WTC11 (cell line): Measurements from ENCODE around the gene SLC2A11. TPM values are rescaled to one million over a fixed set of nuclear protein-coding genes. Genes with fewer than 3 reads are reported as not detected.

Experiments
- ATAC-seq: fragments of 200-7000 bp; cut with Tn5 transposase; 2 replicates; pipeline ENCODE4 v1.10.0; 2021; ENCODE audit warnings: mild to moderate bottlenecking, moderate library complexity
- CTCF ChIA-PET: fragments of 300-600 bp; sonication (Branson Sonifier 250); formaldehyde crosslinking; loops from one replicate; lab custom pipeline; 2021; ENCODE audit warnings: antibody characterized with exemption; lab: Charles Lee
- POLR2A ChIA-PET: fragments of 350-600 bp; sonication (Branson Sonifier 250); formaldehyde crosslinking; loops from one replicate; lab custom pipeline; 2021; ENCODE audit warnings: antibody characterized with exemption; lab: Charles Lee
- DNase-seq: peaks from one replicate; pipeline ENCODE4 v3.0.0; 2021; ENCODE audit warnings: low spot score
- H3K27ac Mint-ChIP-seq: 2 replicates; pipeline ENCODE4 v1.8.0; 2021; ENCODE audit warnings: mixed read lengths
- H3K27me3 Mint-ChIP-seq: 2 replicates; pipeline ENCODE4 v1.8.0; 2021; ENCODE audit warnings: low read depth, mild to moderate bottlenecking, moderate library complexity, mixed read lengths
- H3K36me3 Mint-ChIP-seq: 2 replicates; pipeline ENCODE4 v1.8.0; 2021; ENCODE audit warnings: mixed read lengths
- H3K4me1 Mint-ChIP-seq: 2 replicates; pipeline ENCODE4 v1.8.0; 2022; ENCODE audit warnings: mixed read lengths
- H3K4me3 Mint-ChIP-seq: 2 replicates; pipeline ENCODE4 v1.8.0; 2021; ENCODE audit warnings: mild to moderate bottlenecking, moderate library complexity, mixed read lengths
- H3K9me3 Mint-ChIP-seq: 2 replicates; pipeline ENCODE4 v1.8.0; 2021; ENCODE audit warnings: mixed read lengths
- CTCF ChIP-seq: fragments of 200-600 bp; IDR thresholded peaks from 2 replicates; pipeline ENCODE4 v1.8.0; 2022; ENCODE audit warnings: antibody characterized with exemption
- ESRRA ChIP-seq: sonication (generic); formaldehyde crosslinking; IDR thresholded peaks from 2 replicates; pipeline ENCODE4 v1.8.1; 2022; ENCODE audit warnings: mild to moderate bottlenecking, missing genetic modification reagents, borderline replicate concordance
- ETV6 ChIP-seq: sonication (generic); formaldehyde crosslinking; IDR thresholded peaks from 2 replicates; pipeline ENCODE4 v1.8.1; 2022; ENCODE audit warnings: mild to moderate bottlenecking, missing genetic modification reagents
- GRHL2 ChIP-seq: fragments of 250-450 bp; sonication (Bioruptor Pico); IDR thresholded peaks from 2 replicates; pipeline ENCODE4 v1.8.0; 2022; ENCODE audit warnings: mild to moderate bottlenecking, moderate library complexity; ENCODE audit not compliant: insufficient replicate concordance, severe bottlenecking
- KAT7 ChIP-seq: sonication (generic); formaldehyde crosslinking; IDR thresholded peaks from 2 replicates; pipeline ENCODE4 v1.8.1; 2023; ENCODE audit warnings: missing genetic modification reagents, mild to moderate bottlenecking, borderline replicate concordance
- MLX ChIP-seq: sonication (generic); formaldehyde crosslinking; IDR thresholded peaks from 2 replicates; pipeline ENCODE4 v1.8.1; 2023; ENCODE audit warnings: mild to moderate bottlenecking, missing genetic modification reagents, moderate library complexity
- NFYB ChIP-seq: sonication (generic); formaldehyde crosslinking; conservative IDR thresholded peaks from 2 replicates; pipeline ENCODE4 v1.8.0; 2022; ENCODE audit warnings: low read depth, missing genetic modification reagents
- OVOL2 ChIP-seq: fragments of 250-450 bp; sonication (Bioruptor Pico); IDR thresholded peaks from 2 replicates; pipeline ENCODE4 v1.9.0; 2021; ENCODE audit warnings: mild to moderate bottlenecking, borderline replicate concordance
- RELA ChIP-seq: sonication (generic); formaldehyde crosslinking; IDR thresholded peaks from 2 replicates; pipeline ENCODE4 v1.8.1; 2022; ENCODE audit warnings: missing genetic modification reagents, mild to moderate bottlenecking, borderline replicate concordance
- RORB ChIP-seq: fragments of 250-450 bp; sonication (Bioruptor Pico); IDR thresholded peaks from 2 replicates; pipeline ENCODE4 v1.9.0; 2021; ENCODE audit warnings: mild to moderate bottlenecking
- SMAD4 ChIP-seq: sonication (generic); formaldehyde crosslinking; IDR thresholded peaks from 2 replicates; pipeline ENCODE4 v1.8.0; 2022; ENCODE audit warnings: mild to moderate bottlenecking, missing genetic modification reagents
- SOX15 ChIP-seq: fragments of 250-450 bp; sonication (Bioruptor Pico); IDR thresholded peaks from 2 replicates; pipeline ENCODE4 v1.9.0; 2021; ENCODE audit warnings: mild to moderate bottlenecking
- SP1 ChIP-seq: sonication (generic); formaldehyde crosslinking; conservative IDR thresholded peaks from 2 replicates; pipeline ENCODE4 v1.8.1; 2022; ENCODE audit warnings: missing genetic modification reagents
- TEAD1 ChIP-seq: sonication (generic); formaldehyde crosslinking; IDR thresholded peaks from 2 replicates; pipeline ENCODE4 v1.8.0; 2022; ENCODE audit warnings: mild to moderate bottlenecking, missing genetic modification reagents
- ZBTB21 ChIP-seq: sonication (generic); formaldehyde crosslinking; IDR thresholded peaks from 2 replicates; pipeline ENCODE4 v1.8.1; 2023; ENCODE audit warnings: mild to moderate bottlenecking, missing genetic modification reagents, borderline replicate concordance
- ZBTB43 ChIP-seq: sonication (generic); formaldehyde crosslinking; IDR thresholded peaks from 2 replicates; pipeline ENCODE4 v1.8.1; 2023; ENCODE audit warnings: mild to moderate bottlenecking, missing genetic modification reagents
- ZNF121 ChIP-seq: sonication (generic); formaldehyde crosslinking; IDR thresholded peaks from 2 replicates; pipeline ENCODE4 v1.8.0; 2023; ENCODE audit warnings: missing genetic modification reagents
- ZNF138 ChIP-seq: sonication (generic); formaldehyde crosslinking; conservative IDR thresholded peaks from 2 replicates; pipeline ENCODE4 v1.8.1; 2022; ENCODE audit warnings: mild to moderate bottlenecking, moderate library complexity, missing genetic modification reagents
- ZNF512 ChIP-seq: sonication (generic); formaldehyde crosslinking; IDR thresholded peaks from 2 replicates; pipeline ENCODE4 v1.8.1; 2022; ENCODE audit warnings: missing genetic modification reagents, borderline replicate concordance
- total RNA-seq: library from RNA; stranded (reverse); gene quantifications from 3 replicates; pipeline ENCODE4 v1.2.3, GENCODE V29; 2021
- TF ChIP-seq, protein P1 (sequence below): fragments of 250-450 bp; sonication (Bioruptor Pico); IDR thresholded peaks from 2 replicates; pipeline ENCODE4 v1.8.0; 2021; ENCODE audit warnings: mild to moderate bottlenecking
- TF ChIP-seq, protein P2 (sequence below): sonication (generic); formaldehyde crosslinking; IDR thresholded peaks from 2 replicates; pipeline ENCODE4 v1.8.1; 2023; ENCODE audit warnings: mild to moderate bottlenecking, moderate library complexity, missing genetic modification reagents
- TF ChIP-seq, protein P3 (sequence below): fragments of 250-450 bp; sonication (Bioruptor Pico); IDR thresholded peaks from 2 replicates; pipeline ENCODE4 v1.9.0; 2021; ENCODE audit warnings: mild to moderate bottlenecking
- TF ChIP-seq, protein P4 (sequence below): sonication (generic); formaldehyde crosslinking; IDR thresholded peaks from 2 replicates; pipeline ENCODE4 v1.8.1; 2022; ENCODE audit warnings: low read depth, mild to moderate bottlenecking, moderate library complexity, missing genetic modification reagents, borderline replicate concordance

The SLC2A11 gene
- total RNA-seq, 1 experiment from 2014 or later: 19.9 TPM

- ATAC-seq: no peak
- peaks cover 2% of the 10 kb centered on the region; the same call in 1 of the 2 replicates for H3K36me3 Mint-ChIP-seq
- TF ChIP-seq GRHL2 (CRISPR knock-in tag): no peak
- no peak for TF ChIP-seq ESRRA
- no peak for TF ChIP-seq ZNF512 (CRISPR knock-in tag)
- no peak for TF ChIP-seq SMAD4 (CRISPR knock-in tag)
- TF ChIP-seq RORB (CRISPR knock-in tag): no peak
- no peak for TF ChIP-seq ZBTB21 (CRISPR knock-in tag)
- no peak for TF ChIP-seq TEAD1 (CRISPR knock-in tag)
- CTCF ChIA-PET: interaction anchor here (0.7 to 3.0 kb wide), 15 partner anchors 8 to 98 kb away, joined by 3 to 93 read pairs (median 12); partner anchors contain the start of genes CHCHD10 and MIF
- H3K9me3 Mint-ChIP-seq: no peaks in the 10 kb centered on the region
- POLR2A ChIA-PET: interaction anchor here (0.6 to 2.4 kb wide), 6 partner anchors 10 to 118 kb away, joined by 3 to 27 read pairs (median 8); partner anchors contain the start of gene MIF
- peak overlapping the region; percentile 79 for H3K4me3 Mint-ChIP-seq
- H3K27ac Mint-ChIP-seq: peak overlapping the region; percentile 79
- DNase-seq: no peak
- peaks cover 26% of the 10 kb centered on the region for H3K4me1 Mint-ChIP-seq
- no peaks in the 10 kb centered on the region; the same call in 1 of the 2 replicates for H3K27me3 Mint-ChIP-seq
Observed at GRCh38 chr22:23858484-23858815, 775 bp downstream of the SLC2A11 start.

DNA sequence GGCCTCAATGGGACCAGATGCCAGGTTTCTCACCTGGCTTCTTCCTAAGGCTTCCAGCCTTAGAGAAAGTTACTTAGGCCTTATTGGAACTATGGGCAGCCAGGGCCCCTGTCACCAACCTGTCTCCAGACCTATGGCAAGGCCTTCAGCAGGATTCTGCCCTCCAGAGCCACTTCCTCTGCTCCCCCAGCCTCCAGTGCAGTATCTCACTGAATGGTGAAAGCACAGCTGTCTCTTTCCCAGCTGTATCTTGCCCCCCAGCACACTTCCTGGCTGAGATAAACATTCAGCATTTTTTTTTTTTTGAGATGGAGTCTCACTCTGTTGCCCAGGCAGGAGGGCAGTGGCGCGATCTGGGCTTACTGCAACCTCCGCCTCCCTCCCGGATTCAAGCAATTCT lies 1.5 kb downstream of the SLC2A11 start:
- Mint-ChIP-seq H3K4me3 (peak overlapping the region; percentile 79), H3K27ac (no peak overlapping the region), H3K9me3 (no peaks in the 10 kb centered on the region), H3K27me3 (no peaks in the 10 kb centered on the region; the same call in 1 of the 2 replicates), H3K36me3 (peaks cover 2% of the 10 kb centered on the region; the same call in 1 of the 2 replicates), H3K4me1 (peaks cover 26% of the 10 kb centered on the region)
- DNase-seq (no peak), ATAC-seq (no peak)
- ChIA-PET POLR2A (interaction anchor here (0.5 to 2.4 kb wide), 4 partner anchors 11 to 121 kb away, joined by 3 to 14 read pairs (median 8); no protein-coding TSS in a partner anchor), CTCF (interaction anchor here (1.0 to 3.0 kb wide), 8 partner anchors 9 to 91 kb away, joined by 3 to 93 read pairs (median 19); partner anchors contain the start of genes CHCHD10 and MIF)
- TF ChIP-seq ZNF121 (CRISPR knock-in tag): no peak
- TF ChIP-seq, protein P1, sequence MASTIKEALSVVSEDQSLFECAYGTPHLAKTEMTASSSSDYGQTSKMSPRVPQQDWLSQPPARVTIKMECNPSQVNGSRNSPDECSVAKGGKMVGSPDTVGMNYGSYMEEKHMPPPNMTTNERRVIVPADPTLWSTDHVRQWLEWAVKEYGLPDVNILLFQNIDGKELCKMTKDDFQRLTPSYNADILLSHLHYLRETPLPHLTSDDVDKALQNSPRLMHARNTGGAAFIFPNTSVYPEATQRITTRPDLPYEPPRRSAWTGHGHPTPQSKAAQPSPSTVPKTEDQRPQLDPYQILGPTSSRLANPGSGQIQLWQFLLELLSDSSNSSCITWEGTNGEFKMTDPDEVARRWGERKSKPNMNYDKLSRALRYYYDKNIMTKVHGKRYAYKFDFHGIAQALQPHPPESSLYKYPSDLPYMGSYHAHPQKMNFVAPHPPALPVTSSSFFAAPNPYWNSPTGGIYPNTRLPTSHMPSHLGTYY (CRISPR knock-in tag): no peak
- no peak for TF ChIP-seq SOX15 (CRISPR knock-in tag)
- no peak for TF ChIP-seq OVOL2 (CRISPR knock-in tag)
- TF ChIP-seq, protein P2, sequence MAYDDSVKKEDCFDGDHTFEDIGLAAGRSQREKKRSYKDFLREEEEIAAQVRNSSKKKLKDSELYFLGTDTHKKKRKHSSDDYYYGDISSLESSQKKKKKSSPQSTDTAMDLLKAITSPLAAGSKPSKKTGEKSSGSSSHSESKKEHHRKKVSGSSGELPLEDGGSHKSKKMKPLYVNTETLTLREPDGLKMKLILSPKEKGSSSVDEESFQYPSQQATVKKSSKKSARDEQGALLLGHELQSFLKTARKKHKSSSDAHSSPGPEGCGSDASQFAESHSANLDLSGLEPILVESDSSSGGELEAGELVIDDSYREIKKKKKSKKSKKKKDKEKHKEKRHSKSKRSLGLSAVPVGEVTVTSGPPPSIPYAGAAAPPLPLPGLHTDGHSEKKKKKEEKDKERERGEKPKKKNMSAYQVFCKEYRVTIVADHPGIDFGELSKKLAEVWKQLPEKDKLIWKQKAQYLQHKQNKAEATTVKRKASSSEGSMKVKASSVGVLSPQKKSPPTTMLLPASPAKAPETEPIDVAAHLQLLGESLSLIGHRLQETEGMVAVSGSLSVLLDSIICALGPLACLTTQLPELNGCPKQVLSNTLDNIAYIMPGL (CRISPR knock-in tag): no peak
- TF ChIP-seq, protein P3, sequence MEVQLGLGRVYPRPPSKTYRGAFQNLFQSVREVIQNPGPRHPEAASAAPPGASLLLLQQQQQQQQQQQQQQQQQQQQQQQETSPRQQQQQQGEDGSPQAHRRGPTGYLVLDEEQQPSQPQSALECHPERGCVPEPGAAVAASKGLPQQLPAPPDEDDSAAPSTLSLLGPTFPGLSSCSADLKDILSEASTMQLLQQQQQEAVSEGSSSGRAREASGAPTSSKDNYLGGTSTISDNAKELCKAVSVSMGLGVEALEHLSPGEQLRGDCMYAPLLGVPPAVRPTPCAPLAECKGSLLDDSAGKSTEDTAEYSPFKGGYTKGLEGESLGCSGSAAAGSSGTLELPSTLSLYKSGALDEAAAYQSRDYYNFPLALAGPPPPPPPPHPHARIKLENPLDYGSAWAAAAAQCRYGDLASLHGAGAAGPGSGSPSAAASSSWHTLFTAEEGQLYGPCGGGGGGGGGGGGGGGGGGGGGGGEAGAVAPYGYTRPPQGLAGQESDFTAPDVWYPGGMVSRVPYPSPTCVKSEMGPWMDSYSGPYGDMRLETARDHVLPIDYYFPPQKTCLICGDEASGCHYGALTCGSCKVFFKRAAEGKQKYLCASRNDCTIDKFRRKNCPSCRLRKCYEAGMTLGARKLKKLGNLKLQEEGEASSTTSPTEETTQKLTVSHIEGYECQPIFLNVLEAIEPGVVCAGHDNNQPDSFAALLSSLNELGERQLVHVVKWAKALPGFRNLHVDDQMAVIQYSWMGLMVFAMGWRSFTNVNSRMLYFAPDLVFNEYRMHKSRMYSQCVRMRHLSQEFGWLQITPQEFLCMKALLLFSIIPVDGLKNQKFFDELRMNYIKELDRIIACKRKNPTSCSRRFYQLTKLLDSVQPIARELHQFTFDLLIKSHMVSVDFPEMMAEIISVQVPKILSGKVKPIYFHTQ (CRISPR knock-in tag): no peak
- TF ChIP-seq ZBTB43: no peak
- no peak for TF ChIP-seq MLX (CRISPR knock-in tag)
- no peak for TF ChIP-seq KAT7 (CRISPR knock-in tag)
- TF ChIP-seq ZNF138 (CRISPR knock-in tag): no peak
- TF ChIP-seq SP1: no peak
- no peak for TF ChIP-seq RELA (CRISPR knock-in tag)
- no peak for TF ChIP-seq CTCF
- TF ChIP-seq, protein P4, sequence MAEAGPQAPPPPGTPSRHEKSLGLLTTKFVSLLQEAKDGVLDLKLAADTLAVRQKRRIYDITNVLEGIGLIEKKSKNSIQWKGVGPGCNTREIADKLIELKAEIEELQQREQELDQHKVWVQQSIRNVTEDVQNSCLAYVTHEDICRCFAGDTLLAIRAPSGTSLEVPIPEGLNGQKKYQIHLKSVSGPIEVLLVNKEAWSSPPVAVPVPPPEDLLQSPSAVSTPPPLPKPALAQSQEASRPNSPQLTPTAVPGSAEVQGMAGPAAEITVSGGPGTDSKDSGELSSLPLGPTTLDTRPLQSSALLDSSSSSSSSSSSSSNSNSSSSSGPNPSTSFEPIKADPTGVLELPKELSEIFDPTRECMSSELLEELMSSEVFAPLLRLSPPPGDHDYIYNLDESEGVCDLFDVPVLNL: no peak
- no peak for TF ChIP-seq ETV6 (CRISPR knock-in tag)
- no peak for TF ChIP-seq NFYB (CRISPR knock-in tag)
